KMS-11 (cell line): ENCODE data around the gene PI4KB.
A peak's percentile ranks its signal among the peaks of the same experiment; 100 is the strongest.
"Not testable (repeated sequence)": the region's sequence is repeated elsewhere in the genome, so short reads cannot be mapped to it uniquely, and the experiment has no call there.

Experiments
- H2AFZ ChIP-seq: fragments of 200-600 bp; sonication (generic); 2 replicates; pipeline ENCODE4 v1.6.1; 2016; ENCODE audit warnings: antibody characterized with exemption, mixed run types, low read depth
- H3K27ac ChIP-seq: fragments of 200-600 bp; sonication (generic); 2 replicates; pipeline ENCODE4 v1.6.1; 2016; ENCODE audit warnings: mild to moderate bottlenecking, mixed run types
- H3K27me3 ChIP-seq: fragments of 200-600 bp; sonication (generic); 2 replicates; pipeline ENCODE4 v1.6.1; 2017; ENCODE audit warnings: mild to moderate bottlenecking, low read depth, mixed run types, moderate library complexity; ENCODE audit not compliant: insufficient read depth
- H3K36me3 ChIP-seq: fragments of 200-600 bp; sonication (generic); 2 replicates; pipeline ENCODE4 v1.6.1; 2017; ENCODE audit warnings: mild to moderate bottlenecking, mixed run types; ENCODE audit not compliant: insufficient read depth
- H3K4me1 ChIP-seq: fragments of 200-600 bp; sonication (generic); 2 replicates; pipeline ENCODE4 v1.6.1; 2016; ENCODE audit warnings: mild to moderate bottlenecking, low read depth, mixed run types; ENCODE audit not compliant: poor library complexity, severe bottlenecking
- H3K4me2 ChIP-seq: fragments of 200-600 bp; sonication (generic); 2 replicates; pipeline ENCODE4 v1.7.0; 2016; ENCODE audit warnings: mild to moderate bottlenecking, mixed run types
- H3K4me3 ChIP-seq: fragments of 200-600 bp; sonication (generic); IDR thresholded peaks from 2 replicates; pipeline ENCODE4 v1.6.1; 2017; ENCODE audit warnings: low read depth, low read length, mixed read lengths; ENCODE audit not compliant: insufficient read depth
- H3K79me2 ChIP-seq: fragments of 200-600 bp; sonication (generic); 2 replicates; pipeline ENCODE4 v1.6.1; 2016; ENCODE audit warnings: low read depth, mixed run types; ENCODE audit not compliant: insufficient read depth
- H3K9ac ChIP-seq: fragments of 200-600 bp; sonication (generic); 2 replicates; pipeline ENCODE4 v1.6.1; 2016; ENCODE audit warnings: mild to moderate bottlenecking, mixed run types
- H4K20me1 ChIP-seq: fragments of 200-600 bp; sonication (generic); 2 replicates; pipeline ENCODE4 v1.6.1; 2016; ENCODE audit warnings: mild to moderate bottlenecking, mixed run types; ENCODE audit not compliant: insufficient read depth
- TF ChIP-seq, protein P1 (sequence below): fragments of 200-600 bp; sonication (generic); conservative IDR thresholded peaks from 2 replicates; pipeline ENCODE4 v1.6.1; 2017; ENCODE audit warnings: low read depth, mild to moderate bottlenecking, antibody characterized with exemption, low read length, moderate library complexity, mixed read lengths

The PI4KB gene

DNA sequence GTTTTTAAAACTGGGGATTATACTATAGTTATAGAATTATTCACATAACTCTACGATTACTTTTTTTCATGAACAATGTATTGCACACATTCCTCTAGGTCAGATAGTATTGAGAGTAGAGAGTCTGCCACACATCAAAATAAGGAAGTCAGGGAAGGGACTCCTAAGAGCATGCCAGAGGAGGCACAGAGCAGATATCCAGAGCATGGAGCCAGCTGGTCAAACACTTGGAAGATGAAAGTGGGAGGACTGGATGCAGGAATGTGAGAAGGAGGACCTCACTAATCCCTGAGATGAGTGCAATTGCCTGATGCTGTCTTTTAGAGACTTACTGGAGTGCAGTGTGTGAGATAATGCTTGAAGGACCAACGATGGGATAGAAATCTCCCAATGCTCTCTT is 29.5 kb upstream of the PI4KB start:
- Histone ChIP-seq H3K4me2 (no peak overlapping the region), H3K79me2 (no peaks in the 10 kb centered on the region), H3K36me3 (no peaks in the 10 kb centered on the region), H3K9ac (no peak overlapping the region), H3K27ac (no peak overlapping the region), H4K20me1 (no peaks in the 10 kb centered on the region), H3K4me1 (no peaks in the 10 kb centered on the region), H3K4me3 (no peak overlapping the region), H3K27me3 (no peaks in the 10 kb centered on the region), H2AFZ (no peak overlapping the region)
- TF ChIP-seq, protein P1, sequence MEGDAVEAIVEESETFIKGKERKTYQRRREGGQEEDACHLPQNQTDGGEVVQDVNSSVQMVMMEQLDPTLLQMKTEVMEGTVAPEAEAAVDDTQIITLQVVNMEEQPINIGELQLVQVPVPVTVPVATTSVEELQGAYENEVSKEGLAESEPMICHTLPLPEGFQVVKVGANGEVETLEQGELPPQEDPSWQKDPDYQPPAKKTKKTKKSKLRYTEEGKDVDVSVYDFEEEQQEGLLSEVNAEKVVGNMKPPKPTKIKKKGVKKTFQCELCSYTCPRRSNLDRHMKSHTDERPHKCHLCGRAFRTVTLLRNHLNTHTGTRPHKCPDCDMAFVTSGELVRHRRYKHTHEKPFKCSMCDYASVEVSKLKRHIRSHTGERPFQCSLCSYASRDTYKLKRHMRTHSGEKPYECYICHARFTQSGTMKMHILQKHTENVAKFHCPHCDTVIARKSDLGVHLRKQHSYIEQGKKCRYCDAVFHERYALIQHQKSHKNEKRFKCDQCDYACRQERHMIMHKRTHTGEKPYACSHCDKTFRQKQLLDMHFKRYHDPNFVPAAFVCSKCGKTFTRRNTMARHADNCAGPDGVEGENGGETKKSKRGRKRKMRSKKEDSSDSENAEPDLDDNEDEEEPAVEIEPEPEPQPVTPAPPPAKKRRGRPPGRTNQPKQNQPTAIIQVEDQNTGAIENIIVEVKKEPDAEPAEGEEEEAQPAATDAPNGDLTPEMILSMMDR: no peak

DNA sequence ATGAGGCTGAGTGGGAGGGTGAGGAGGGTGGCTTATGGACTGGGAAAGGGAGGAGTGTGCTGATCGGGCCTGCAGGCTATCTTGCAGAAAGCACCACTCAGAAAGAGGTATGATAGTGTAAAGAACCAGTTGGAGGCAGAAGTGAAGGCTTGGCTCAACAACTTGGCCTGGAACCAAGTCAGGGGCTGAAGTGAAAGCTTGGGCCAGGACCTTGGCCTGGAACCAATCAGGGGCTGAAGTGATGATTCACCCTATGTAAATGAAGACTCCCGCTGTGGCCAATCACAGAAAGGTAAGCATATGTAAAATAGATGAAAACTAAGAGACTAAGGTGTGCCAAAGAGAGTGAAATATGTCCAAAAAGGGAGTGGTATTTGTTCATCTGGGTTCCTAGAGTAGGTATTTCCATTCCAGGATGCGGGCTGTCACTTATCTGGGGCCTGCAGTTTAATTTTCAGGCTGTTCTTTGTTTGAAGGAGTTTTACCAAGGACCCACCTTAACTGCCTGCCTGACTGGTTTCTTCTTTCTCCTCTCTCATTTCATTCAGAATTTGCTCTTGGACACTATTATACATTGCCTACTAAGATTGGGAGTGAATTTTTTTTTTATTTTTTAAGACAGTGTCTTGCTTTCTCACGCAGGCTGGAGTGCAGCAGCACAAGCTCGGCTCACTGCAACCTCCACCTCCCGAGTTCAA is 25.0 kb upstream of the PI4KB start:
- Histone ChIP-seq H3K27me3 (no peaks in the 10 kb centered on the region), H3K4me1 (peaks cover 11% of the 10 kb centered on the region), H3K27ac (no peak overlapping the region), H3K36me3 (no peaks in the 10 kb centered on the region), H4K20me1 (no peaks in the 10 kb centered on the region), H2AFZ (no peak overlapping the region), H3K9ac (no peak overlapping the region), H3K4me2 (no peak overlapping the region), H3K79me2 (no peaks in the 10 kb centered on the region), H3K4me3 (no peak overlapping the region)
- TF ChIP-seq, protein P1: no peak

DNA sequence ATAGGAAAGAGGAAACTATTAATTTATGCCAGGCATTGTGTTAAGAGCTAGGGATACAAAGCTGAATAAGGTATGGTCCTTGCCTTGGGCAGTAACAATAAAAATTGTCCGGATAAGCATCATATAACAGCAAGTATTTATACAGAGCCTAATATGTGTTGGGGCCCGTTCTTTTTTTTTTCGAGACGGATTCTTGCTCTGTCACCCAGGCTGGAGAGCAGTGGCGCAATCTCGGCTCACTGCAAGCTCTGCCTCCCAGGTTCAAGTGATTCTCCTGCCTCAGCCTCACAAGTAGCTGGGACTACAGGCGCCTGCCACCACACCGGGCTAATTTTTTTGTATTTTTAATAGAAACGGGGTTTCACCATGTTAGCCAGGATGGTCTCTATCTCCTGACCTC is 23.1 kb upstream of the PI4KB start:
- not testable (repeated sequence) for H3K4me2 ChIP-seq, H2AFZ ChIP-seq, H3K9ac ChIP-seq, H4K20me1 ChIP-seq, H3K27ac ChIP-seq, H3K36me3 ChIP-seq, H3K4me3 ChIP-seq, H3K27me3 ChIP-seq
- peaks cover 12% of the 10 kb centered on the region for H3K79me2 ChIP-seq
- peaks cover 22% of the 10 kb centered on the region for H3K4me1 ChIP-seq

DNA sequence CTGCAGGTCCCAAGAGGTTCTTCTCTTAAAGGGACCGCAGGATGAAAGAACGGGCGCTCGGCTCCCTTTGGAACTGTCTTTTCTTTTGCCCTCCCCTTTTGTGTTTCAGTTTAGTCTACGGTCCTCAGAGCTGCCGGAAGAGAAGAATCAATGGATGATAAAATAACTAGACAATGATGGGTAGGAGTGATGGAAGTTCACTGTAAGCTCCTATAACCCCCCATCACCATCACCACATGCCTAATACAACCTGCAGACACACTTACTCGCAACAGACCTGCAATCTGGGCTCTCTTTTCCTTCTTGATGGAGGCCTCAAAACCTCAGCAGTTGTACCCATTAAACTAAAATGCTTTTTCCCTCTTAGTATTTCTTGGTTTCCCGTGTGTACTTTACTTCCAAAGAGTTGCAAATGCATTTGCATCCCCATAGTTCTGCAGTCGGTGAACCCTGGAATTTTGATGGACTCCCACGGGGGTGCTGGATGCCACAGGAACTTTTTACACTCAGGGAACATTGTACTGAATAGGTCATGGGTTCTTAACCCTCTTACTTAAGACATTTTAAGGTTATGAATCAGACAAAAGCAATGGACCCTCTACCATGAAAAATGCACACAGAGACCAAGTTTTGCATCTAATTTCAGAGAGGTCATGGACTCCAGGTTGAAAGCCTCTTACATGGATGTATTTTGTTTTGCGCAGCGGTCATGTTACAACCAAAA is 20.5 kb upstream of the PI4KB start:
- TF ChIP-seq, protein P1: 0 out of 2 replicates have a peak, but pooled peaks have one; percentile 1
- Histone ChIP-seq H4K20me1 (no peaks in the 10 kb centered on the region), H3K27ac (peak overlapping the region; percentile 78), H3K9ac (peak overlapping the region; percentile 81; the same call in 1 of the 2 replicates), H3K27me3 (no peaks in the 10 kb centered on the region), H3K79me2 (peaks cover 16% of the 10 kb centered on the region), H3K4me3 (no peak overlapping the region), H3K36me3 (peaks cover 10% of the 10 kb centered on the region; the same call in 1 of the 2 replicates), H3K4me1 (peaks cover 22% of the 10 kb centered on the region), H3K4me2 (peak overlapping the region; percentile 76), H2AFZ (peak overlapping the region; percentile 70)
